HepG2 (cell line): ENCODE results near the gene SPINDOC. TPM values are rescaled to one million over a fixed set of nuclear protein-coding genes. Genes with fewer than 3 reads are reported as not detected.

ENCODE experiments used
- ASH2L ChIP-seq: fragments of 300-600, 200-600 bp; sonication (generic); IDR thresholded peaks from 2 replicates; pipeline ENCODE4 v1.7.0; 2017; ENCODE audit warnings: low read depth, mild to moderate bottlenecking, moderate library complexity, mixed read lengths, low read length; ENCODE audit not compliant: insufficient read length
- MAF1 ChIP-seq: sonication (generic); formaldehyde crosslinking; IDR thresholded peaks from 2 replicates; pipeline ENCODE4 v1.5.0; 2020; ENCODE audit warnings: missing genetic modification reagents, borderline replicate concordance
- MEF2D ChIP-seq: sonication (generic); formaldehyde crosslinking; IDR thresholded peaks from 2 replicates; pipeline ENCODE4 v1.5.1; 2020; ENCODE audit warnings: mild to moderate bottlenecking, missing genetic modification reagents
- ZBTB20 ChIP-seq: sonication (generic); formaldehyde crosslinking; IDR thresholded peaks from 2 replicates; pipeline ENCODE4 v1.8.1; 2023; ENCODE audit warnings: missing genetic modification reagents, low read depth, mild to moderate bottlenecking, borderline replicate concordance
- ZFAT ChIP-seq: sonication (generic); formaldehyde crosslinking; conservative IDR thresholded peaks from 2 replicates; pipeline ENCODE4 v1.8.1; 2023; ENCODE audit warnings: missing genetic modification reagents, inconsistent platforms
- ZNF33A ChIP-seq: sonication (generic); formaldehyde crosslinking; IDR thresholded peaks from 2 replicates; pipeline ENCODE4 v1.5.1; 2020; ENCODE audit warnings: missing genetic modification reagents, mild to moderate bottlenecking, moderate library complexity, borderline replicate concordance
- ZNF44 ChIP-seq: sonication (generic); formaldehyde crosslinking; IDR thresholded peaks from 2 replicates; pipeline ENCODE4 v1.5.1; 2020; ENCODE audit warnings: mild to moderate bottlenecking, missing genetic modification reagents
- ZNF546 ChIP-seq: sonication (generic); formaldehyde crosslinking; conservative IDR thresholded peaks from 2 replicates; pipeline ENCODE4 v1.8.1; 2023; ENCODE audit warnings: mild to moderate bottlenecking, missing genetic modification reagents
- polyA plus RNA-seq, 8 experiments: library from polyadenylated mRNA; depleted of rRNA in 3 of 8; stranded (reverse) in 7 of 8; unstranded in 1 of 8; fragments of >200 nt; fragmentation: Illumina TruSeq in 4 of 8; extraction: Trizol in 4 of 8; gene quantifications; 2 replicates each; pipeline versions ENCODE4 v1.2.1 to v1.2.3, GENCODE V29; 2011 to 2016; ENCODE audit warnings: low read depth in 4 of 8, missing spikeins in 1 of 8, mixed read lengths in 1 of 8; ENCODE audit not compliant: insufficient read depth in 1 of 8
- total RNA-seq, 5 experiments: library from RNA; depleted of rRNA; stranded (reverse); fragments of >200 nt; fragmentation: Illumina TruSeq; extraction: Trizol; gene quantifications; 2 replicates each; pipeline ENCODE4 v1.2.3, GENCODE V29; 2016; ENCODE audit warnings: low read depth in 1 of 5
- TF ChIP-seq, protein P1 (sequence below): sonication (generic); formaldehyde crosslinking; IDR thresholded peaks from 2 replicates; pipeline ENCODE4 v1.5.0; 2020; ENCODE audit warnings: missing genetic modification reagents
- TF ChIP-seq, protein P2 (sequence below), 2 experiments: fragments of 450-650 bp in 1 of 2; sonication (generic) in 1 of 2; formaldehyde crosslinking in 1 of 2; IDR thresholded peaks; 2 replicates each; pipeline versions ENCODE4 v1.6.1 to v1.8.0; 2016 to 2022; ENCODE audit warnings: antibody characterized with exemption in 1 of 2, mild to moderate bottlenecking in 1 of 2, missing genetic modification reagents in 1 of 2
- TF ChIP-seq, protein P3 (sequence below): sonication (generic); formaldehyde crosslinking; conservative IDR thresholded peaks from 2 replicates; pipeline ENCODE4 v1.8.0; 2022; ENCODE audit warnings: mild to moderate bottlenecking, moderate library complexity, missing genetic modification reagents
- TF ChIP-seq, protein P4 (sequence below): sonication (generic); formaldehyde crosslinking; IDR thresholded peaks from 2 replicates; pipeline ENCODE4 v1.5.0; 2020; ENCODE audit warnings: mild to moderate bottlenecking, missing genetic modification reagents

Gene SPINDOC
- total and polyA plus RNA-seq, 2 of the 13 experiments (the other 11 are each of a cell fraction or from before 2014, with no cell fraction given), result 21.4 to 29.9 TPM

DNA sequence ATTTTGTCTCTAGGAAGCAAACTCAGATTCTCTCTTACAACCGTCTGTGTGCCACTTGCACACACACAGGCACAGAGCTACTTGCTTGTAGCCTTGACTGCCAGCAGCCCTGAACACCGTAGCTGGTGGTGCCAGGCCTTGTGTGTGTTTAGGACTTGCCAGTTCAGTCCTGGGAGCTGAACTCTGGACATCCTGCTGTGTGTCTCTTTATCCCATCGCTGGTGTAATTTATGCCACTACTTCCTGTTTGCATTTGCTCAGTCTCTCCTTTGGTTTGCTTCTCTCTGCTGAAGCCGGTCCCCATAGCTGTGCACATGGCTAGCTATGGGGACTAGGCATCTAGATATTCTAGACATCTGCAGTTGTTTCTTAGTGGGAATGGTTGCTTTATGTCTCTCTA lies 49.7 kb downstream of the SPINDOC start (continued):
- TF ChIP-seq, protein P1, sequence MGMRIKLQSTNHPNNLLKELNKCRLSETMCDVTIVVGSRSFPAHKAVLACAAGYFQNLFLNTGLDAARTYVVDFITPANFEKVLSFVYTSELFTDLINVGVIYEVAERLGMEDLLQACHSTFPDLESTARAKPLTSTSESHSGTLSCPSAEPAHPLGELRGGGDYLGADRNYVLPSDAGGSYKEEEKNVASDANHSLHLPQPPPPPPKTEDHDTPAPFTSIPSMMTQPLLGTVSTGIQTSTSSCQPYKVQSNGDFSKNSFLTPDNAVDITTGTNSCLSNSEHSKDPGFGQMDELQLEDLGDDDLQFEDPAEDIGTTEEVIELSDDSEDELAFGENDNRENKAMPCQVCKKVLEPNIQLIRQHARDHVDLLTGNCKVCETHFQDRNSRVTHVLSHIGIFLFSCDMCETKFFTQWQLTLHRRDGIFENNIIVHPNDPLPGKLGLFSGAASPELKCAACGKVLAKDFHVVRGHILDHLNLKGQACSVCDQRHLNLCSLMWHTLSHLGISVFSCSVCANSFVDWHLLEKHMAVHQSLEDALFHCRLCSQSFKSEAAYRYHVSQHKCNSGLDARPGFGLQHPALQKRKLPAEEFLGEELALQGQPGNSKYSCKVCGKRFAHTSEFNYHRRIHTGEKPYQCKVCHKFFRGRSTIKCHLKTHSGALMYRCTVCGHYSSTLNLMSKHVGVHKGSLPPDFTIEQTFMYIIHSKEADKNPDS (CRISPR knock-in tag), result no peak
- TF ChIP-seq ZNF546 (CRISPR knock-in tag) (no peak), ASH2L (no peak), MAF1 (no peak), MEF2D (CRISPR knock-in tag) (0 out of 2 replicates have a peak, but pooled peaks have one; percentile 20), ZNF33A (no peak), ZNF44 (CRISPR knock-in tag) (no peak), ZBTB20 (CRISPR knock-in tag) (no peak), ZFAT (CRISPR knock-in tag) (no peak)
- TF ChIP-seq, protein P2, sequence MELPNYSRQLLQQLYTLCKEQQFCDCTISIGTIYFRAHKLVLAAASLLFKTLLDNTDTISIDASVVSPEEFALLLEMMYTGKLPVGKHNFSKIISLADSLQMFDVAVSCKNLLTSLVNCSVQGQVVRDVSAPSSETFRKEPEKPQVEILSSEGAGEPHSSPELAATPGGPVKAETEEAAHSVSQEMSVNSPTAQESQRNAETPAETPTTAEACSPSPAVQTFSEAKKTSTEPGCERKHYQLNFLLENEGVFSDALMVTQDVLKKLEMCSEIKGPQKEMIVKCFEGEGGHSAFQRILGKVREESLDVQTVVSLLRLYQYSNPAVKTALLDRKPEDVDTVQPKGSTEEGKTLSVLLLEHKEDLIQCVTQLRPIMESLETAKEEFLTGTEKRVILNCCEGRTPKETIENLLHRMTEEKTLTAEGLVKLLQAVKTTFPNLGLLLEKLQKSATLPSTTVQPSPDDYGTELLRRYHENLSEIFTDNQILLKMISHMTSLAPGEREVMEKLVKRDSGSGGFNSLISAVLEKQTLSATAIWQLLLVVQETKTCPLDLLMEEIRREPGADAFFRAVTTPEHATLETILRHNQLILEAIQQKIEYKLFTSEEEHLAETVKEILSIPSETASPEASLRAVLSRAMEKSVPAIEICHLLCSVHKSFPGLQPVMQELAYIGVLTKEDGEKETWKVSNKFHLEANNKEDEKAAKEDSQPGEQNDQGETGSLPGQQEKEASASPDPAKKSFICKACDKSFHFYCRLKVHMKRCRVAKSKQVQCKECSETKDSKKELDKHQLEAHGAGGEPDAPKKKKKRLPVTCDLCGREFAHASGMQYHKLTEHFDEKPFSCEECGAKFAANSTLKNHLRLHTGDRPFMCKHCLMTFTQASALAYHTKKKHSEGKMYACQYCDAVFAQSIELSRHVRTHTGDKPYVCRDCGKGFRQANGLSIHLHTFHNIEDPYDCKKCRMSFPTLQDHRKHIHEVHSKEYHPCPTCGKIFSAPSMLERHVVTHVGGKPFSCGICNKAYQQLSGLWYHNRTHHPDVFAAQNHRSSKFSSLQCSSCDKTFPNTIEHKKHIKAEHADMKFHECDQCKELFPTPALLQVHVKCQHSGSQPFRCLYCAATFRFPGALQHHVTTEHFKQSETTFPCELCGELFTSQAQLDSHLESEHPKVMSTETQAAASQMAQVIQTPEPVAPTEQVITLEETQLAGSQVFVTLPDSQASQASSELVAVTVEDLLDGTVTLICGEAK (IDR thresholded peaks at IDR 0.05), result no peak
- TF ChIP-seq, protein P2 (CRISPR knock-in tag; IDR thresholded peaks at IDR 0.05), result no peak
- TF ChIP-seq, protein P3, sequence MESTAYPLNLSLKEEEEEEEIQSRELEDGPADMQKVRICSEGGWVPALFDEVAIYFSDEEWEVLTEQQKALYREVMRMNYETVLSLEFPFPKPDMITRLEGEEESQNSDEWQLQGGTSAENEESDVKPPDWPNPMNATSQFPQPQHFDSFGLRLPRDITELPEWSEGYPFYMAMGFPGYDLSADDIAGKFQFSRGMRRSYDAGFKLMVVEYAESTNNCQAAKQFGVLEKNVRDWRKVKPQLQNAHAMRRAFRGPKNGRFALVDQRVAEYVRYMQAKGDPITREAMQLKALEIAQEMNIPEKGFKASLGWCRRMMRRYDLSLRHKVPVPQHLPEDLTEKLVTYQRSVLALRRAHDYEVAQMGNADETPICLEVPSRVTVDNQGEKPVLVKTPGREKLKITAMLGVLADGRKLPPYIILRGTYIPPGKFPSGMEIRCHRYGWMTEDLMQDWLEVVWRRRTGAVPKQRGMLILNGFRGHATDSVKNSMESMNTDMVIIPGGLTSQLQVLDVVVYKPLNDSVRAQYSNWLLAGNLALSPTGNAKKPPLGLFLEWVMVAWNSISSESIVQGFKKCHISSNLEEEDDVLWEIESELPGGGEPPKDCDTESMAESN (CRISPR knock-in tag), result no peak
- TF ChIP-seq, protein P4, sequence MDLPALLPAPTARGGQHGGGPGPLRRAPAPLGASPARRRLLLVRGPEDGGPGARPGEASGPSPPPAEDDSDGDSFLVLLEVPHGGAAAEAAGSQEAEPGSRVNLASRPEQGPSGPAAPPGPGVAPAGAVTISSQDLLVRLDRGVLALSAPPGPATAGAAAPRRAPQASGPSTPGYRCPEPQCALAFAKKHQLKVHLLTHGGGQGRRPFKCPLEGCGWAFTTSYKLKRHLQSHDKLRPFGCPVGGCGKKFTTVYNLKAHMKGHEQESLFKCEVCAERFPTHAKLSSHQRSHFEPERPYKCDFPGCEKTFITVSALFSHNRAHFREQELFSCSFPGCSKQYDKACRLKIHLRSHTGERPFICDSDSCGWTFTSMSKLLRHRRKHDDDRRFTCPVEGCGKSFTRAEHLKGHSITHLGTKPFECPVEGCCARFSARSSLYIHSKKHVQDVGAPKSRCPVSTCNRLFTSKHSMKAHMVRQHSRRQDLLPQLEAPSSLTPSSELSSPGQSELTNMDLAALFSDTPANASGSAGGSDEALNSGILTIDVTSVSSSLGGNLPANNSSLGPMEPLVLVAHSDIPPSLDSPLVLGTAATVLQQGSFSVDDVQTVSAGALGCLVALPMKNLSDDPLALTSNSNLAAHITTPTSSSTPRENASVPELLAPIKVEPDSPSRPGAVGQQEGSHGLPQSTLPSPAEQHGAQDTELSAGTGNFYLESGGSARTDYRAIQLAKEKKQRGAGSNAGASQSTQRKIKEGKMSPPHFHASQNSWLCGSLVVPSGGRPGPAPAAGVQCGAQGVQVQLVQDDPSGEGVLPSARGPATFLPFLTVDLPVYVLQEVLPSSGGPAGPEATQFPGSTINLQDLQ (CRISPR knock-in tag), result no peak
